ENCODE data around the gene ARHGEF26.

Gene ARHGEF26

DNA sequence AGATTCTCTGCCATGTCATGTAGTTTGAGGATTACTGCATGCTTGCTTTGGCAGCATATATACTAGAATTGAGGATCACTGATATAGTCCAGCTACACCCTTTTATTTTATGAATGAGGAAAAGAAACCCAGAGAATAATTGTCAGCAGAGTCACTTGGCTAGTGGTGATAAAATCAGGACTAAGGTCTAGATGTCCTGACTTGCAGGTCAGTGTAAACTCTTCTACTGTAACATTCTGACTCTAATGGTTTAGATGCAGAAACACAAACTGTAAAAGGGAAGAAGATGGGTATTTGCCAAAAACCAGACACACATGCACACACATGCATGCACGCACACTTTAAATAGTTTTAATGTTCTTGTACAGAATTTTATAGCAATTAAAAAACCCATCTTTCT lies 97.5 kb downstream of the ARHGEF26 start:
- FAIRE-seq, result no peak

DNA sequence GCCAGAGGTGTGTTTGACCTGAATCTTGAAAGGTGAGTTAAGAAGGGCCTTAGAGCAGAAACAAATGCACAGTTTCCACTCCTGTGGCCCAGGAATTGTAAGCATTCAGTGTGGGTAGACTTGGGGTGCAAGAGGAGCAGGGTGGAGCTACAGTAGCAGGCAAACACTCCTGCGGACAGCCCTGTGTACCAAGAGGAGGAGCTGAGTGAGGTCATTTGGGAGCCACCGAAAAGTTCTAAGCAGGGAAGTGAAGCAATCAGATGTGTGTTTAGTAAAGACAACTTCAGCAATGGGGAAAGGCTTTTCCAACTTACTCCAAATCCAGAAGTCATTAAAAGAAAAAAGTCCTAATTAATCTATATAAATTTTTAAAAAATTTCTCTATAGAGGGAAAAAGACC lies 99.3 kb downstream of the ARHGEF26 start:
- no peak for FAIRE-seq

GRCh38 chr3:154223519-154223918 lies 102.3 kb downstream of the ARHGEF26 start:
- FAIRE-seq, result no peak

GRCh38 chr3:154224366-154224765 lies 103.2 kb downstream of the ARHGEF26 start:
- no peak for FAIRE-seq

DNA sequence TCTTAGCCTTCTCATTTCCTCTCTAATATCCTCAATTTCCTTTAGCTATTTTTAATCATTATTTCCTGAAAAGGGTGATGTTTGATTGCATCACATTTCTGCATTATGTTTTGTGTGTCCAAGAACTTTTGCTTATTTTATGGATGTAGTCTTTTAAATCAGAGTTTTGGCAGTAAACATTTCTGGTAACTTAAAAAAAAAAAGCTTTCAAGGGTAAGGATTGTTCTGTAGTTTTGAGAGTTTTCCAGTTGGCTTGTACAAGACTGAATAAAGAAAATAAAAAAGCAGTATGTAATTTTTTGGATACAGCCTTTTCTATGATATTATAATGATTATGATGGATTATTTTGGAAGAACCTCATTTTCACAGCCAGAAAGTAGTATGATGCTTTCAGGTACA lies 103.7 kb downstream of the ARHGEF26 start:
- FAIRE-seq, result no peak

GRCh38 chr3:154225536-154225935 lies 104.3 kb downstream of the ARHGEF26 start:
- no peak for FAIRE-seq

- FAIRE-seq, result no peak
Measured at GRCh38 chr3:154227531-154227930, 106.3 kb downstream of the ARHGEF26 start.

- no peak for FAIRE-seq
Measured at GRCh38 chr3:154228561-154229216, 107.5 kb downstream of the ARHGEF26 start.

DNA sequence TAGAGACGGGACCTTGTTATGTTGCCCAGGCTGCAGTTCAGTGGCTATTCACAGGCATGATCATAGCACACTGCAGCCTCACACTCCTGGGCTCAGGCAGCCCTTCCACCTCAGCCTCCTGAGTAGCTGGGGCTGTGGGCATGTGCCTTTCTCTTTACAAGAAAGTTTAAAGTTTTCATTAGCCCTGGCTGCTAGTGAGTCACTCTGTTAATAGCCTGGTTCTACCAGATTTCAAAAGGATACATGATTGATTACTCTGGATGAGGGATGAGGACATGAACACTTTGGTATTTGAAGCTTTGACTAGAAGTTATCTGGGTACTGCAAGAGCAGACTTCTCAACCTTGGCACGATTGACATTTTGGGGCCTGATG lies 108.0 kb downstream of the ARHGEF26 start:
- no peak for FAIRE-seq

DNA sequence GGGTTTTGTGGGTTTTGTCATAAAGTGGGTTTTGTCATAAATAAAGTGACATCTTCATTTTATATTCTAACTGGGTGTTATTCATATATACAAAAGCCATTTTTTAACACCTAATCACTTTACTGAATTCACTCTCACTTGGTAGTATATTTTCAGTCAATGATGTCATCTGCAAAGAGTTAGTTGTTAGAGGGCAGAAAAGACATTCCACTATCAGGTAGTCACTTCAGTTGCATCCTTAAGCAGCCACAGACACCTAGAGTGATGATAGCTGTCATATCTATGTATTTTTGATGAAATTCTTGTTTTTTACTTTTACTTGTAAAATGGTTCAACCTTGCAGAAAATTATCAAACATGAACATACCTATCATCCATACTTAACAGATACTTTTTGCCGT lies 114.1 kb downstream of the ARHGEF26 start:
- no peak for FAIRE-seq

DNA sequence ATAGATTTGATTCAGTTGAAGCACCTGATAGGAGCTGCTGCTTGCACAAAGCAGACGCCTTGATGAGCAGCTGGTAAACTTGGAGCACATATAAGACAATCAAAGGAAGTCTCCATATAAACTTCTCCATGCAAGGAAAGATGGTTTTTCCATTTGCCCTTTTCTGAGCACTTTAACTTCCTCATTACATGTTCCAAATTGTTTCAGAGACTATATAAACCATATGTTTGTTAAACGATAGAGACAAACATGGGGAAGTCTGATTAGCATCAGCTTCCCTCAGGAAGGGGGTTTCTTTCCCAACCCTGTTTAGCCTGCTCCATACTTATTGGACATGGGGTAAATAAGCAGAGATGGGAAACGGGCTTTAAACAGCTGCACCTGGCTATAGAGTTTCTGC lies 115.1 kb downstream of the ARHGEF26 start:
- no peak for FAIRE-seq

GRCh38 chr3:154240235-154240634 lies 119.0 kb downstream of the ARHGEF26 start:
- no peak for FAIRE-seq

GRCh38 chr3:154241496-154241895 lies 120.3 kb downstream of the ARHGEF26 start:
- FAIRE-seq, result no peak

DNA sequence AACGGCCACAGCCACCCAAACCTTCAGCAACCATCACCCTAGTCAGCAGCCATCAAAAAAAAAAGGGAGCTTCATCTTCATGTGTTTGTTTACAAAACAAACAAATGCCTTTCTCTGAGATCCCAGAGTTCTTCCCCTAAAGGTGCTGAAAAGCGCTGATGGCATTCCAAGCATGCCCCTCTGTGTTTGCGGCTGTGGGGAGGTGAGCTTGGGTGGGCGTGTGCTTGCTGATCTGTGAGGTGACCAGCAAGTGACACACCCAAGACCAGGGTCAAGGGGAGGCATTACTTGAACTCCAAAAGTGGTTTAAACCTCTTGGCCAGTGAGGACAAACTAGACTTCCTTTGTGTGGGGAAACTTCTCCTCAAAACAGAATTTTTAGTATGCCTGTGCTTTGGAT lies 121.6 kb downstream of the ARHGEF26 start:
- no peak for FAIRE-seq

- no peak for FAIRE-seq
Measured at GRCh38 chr3:154243353-154243752, 122.2 kb downstream of the ARHGEF26 start.

- no peak for FAIRE-seq
Measured at GRCh38 chr3:154244644-154245043, 123.5 kb downstream of the ARHGEF26 start.

GRCh38 chr3:154247806-154248415 lies 126.7 kb downstream of the ARHGEF26 start:
- FAIRE-seq, result no peak

- FAIRE-seq, result no peak
Measured at GRCh38 chr3:154250291-154250690, 129.1 kb downstream of the ARHGEF26 start.

DNA sequence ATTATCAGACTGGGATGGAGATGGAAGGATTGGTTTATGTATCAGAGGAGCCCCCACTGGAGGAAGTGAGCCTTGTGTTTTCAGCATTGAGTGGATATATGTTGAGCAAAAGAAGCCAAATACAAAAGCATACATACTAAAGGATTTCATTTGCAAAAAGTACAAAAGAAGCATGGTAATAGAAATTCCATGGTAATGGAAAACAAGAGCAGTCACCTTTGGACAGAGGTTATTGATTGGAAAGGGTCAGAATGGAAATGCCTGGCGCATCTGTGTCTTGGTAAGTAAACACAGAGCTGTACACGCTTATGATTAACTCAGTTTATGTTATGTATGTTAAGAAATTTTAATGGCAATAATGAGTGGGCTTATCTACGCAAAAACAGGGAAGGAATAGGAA lies 130.4 kb downstream of the ARHGEF26 start:
- no peak for FAIRE-seq

DNA sequence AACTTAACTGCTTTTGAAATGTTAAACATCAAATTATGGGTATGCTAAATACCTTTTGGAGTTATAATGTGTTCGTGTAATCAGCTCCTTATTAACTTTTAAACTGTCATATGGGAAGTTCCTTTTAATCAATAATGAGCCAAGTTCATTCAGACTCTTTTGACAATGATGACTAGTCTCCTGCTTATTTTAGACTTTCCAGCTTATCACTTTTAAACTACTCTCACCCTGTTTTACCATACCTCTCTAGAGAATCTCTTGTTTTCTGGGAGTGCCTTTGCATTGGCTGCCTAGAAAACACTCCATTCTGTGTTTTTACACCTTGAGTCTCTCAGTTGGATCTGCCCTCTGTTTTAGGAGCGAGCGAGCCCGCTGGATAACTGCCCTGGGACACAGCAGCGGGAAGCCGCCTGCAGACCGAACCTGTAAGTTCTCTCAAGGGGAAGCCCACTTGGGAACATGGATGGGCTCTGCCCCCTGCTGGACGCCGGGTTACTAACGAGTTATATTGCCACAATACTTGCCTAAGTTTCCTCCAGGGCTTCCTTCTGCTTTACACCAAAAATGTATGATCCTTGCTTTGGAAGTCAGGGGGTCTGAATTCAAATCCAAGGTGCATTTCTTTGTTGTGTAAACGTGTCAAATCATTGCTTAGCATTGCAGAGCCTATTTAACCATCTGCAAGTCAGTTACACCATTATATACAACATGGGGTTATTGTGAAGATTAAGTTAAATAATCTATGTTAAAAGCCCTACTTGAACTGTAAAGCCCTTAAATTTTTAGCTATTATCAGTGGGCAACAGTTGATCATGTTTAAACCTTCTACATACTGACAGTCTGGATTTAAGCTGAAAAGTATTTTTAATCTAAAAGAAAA lies 131.8 kb downstream of the ARHGEF26 start:
- peak; percentile 3 for FAIRE-seq

DNA sequence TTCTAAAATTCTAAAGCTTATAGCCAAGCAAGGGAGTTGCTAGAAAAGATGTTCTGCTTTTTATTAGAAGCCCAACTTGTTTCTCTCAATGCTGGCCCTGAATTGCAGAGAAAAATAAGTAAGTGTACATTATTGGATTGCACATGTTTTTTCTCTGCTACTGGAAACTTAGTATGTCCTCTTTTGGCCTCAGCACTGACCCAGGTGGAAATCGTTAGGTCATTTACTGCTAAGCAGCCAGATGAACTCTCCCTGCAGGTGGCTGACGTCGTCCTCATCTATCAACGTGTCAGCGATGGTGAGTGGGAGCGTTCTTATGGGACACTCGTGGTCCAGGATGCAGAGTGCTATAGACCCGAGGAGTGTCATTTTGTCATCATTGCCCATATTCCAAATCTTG lies 133.3 kb downstream of the ARHGEF26 start:
- FAIRE-seq, result no peak

DNA sequence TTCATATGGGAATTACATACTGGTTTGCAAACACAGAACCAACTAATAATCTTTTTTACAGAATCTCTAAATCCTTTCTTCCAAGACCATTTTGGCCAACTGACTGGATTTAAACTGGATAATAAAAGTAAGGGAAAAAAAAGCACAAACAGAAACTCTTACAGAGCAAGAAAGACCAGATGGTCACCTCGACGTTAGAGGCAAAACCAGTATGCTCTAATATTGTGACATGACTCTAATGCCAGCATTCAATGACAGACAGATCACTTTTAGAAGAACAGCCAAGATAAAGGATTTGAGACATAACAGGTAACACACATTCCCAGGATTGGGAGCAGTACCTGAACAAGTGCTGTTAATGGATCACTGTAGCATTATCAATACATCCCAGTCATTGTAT lies 152.2 kb downstream of the ARHGEF26 start:
- FAIRE-seq, result no peak

DNA sequence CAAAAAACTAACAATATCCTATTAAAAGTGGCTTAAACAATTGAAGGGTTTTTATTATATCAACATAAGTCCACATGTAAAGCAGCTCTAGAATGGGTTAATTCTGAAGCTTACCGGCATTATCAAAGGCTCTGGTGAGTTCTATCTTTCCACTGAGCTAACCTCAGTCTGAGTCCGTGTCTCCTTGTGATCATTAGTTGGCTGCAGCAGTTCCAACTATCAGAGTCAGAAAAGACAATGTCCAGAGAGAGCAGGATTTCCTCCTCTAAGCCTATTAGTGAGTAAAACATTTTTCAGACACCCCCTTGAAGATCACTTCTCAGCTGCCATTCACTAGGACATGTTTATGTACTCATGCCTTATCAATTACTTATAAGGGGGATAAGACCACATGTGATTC lies 153.2 kb downstream of the ARHGEF26 start:
- no peak for FAIRE-seq

GRCh38 chr3:154275292-154275691 lies 154.1 kb downstream of the ARHGEF26 start:
- no peak for FAIRE-seq

Measured in A204.1 (cell line).